HFF-Myc (cell line): Measurements from ENCODE around the gene SLC25A52.

Source experiments
- DNase-seq: peaks from one replicate; pipeline ENCODE4 v3.0.0-alpha.2; 2011; ENCODE audit warnings: low read depth; ENCODE audit errors: extremely low read depth
- H3K4me3 ChIP-seq: replicated peaks from 2 replicates; pipeline ENCODE4 v1.5.1; 2011; ENCODE audit warnings: low read depth, mild to moderate bottlenecking, control low read depth, low read length
- TF ChIP-seq, protein P1 (sequence below): IDR thresholded peaks from 2 replicates; pipeline ENCODE4 v1.5.1; 2012; ENCODE audit warnings: mild to moderate bottlenecking, low read depth, low read length, control low read depth; ENCODE audit errors: missing control alignments

The SLC25A52 gene

DNA sequence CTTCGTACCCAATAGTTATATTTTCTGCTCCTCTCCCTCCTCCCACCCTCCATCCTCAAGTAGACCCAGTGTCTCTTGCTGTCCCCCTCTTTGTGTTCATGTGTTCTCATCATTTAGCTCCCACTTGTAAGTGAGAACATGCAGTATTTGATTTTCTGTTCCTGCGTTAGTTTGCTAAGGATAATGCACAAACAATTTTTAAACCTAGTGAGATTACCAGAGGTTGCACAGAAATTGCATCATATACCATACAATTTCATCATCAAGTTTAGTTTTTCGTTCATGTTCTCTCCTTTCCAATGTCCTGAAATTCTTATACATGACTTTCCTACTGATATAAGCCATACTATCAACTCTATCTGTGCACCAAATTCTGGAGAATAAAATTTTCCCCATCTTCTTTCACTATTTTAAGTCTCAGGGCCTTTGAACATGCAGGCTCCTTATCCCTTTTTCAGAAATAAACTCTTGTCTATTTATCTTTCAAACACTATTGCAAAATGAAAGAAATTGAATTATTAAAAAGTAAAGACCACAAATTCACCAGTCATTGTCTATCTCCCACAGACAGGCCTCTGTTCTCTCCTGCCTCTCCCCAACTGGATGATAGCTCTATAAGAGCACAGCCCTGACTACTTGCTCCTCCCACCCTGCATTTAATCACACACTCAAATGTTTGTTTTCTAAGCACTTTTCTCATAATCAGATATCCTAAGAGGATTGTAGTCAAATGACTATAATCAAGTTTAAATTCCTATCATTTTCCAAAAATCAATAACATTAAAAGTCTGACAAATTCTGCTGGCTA lies 49.1 kb downstream of the SLC25A52 start:
- no peak overlapping the region for H3K4me3 ChIP-seq
- TF ChIP-seq, protein P1, sequence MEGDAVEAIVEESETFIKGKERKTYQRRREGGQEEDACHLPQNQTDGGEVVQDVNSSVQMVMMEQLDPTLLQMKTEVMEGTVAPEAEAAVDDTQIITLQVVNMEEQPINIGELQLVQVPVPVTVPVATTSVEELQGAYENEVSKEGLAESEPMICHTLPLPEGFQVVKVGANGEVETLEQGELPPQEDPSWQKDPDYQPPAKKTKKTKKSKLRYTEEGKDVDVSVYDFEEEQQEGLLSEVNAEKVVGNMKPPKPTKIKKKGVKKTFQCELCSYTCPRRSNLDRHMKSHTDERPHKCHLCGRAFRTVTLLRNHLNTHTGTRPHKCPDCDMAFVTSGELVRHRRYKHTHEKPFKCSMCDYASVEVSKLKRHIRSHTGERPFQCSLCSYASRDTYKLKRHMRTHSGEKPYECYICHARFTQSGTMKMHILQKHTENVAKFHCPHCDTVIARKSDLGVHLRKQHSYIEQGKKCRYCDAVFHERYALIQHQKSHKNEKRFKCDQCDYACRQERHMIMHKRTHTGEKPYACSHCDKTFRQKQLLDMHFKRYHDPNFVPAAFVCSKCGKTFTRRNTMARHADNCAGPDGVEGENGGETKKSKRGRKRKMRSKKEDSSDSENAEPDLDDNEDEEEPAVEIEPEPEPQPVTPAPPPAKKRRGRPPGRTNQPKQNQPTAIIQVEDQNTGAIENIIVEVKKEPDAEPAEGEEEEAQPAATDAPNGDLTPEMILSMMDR, result no peak
- DNase-seq, result no peak

DNA sequence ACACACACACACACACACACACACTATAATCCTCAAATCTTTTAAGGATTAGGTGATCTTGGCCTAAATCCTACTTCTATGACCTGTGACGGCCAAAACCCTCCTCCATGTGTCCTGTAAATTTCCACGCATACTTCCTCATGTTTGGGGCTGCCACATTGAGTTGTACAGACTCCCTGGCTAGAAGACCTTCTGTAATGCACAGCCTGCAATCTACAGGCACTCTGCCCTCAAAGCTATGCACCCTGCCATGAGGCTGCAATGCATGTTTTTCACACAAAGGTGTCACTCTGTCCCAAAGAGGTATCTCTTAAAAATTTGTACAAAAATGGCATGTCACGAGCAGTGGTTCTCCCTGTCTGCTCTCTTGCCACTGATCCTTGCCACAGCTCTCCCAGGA lies 49.9 kb downstream of the SLC25A52 start:
- no peak for DNase-seq
- TF ChIP-seq, protein P1, result no peak
- H3K4me3 ChIP-seq, result no peak overlapping the region
